ENCODE results near the gene UGT1A9.
"Not testable (repeated sequence)": the region's sequence is repeated elsewhere in the genome, so short reads cannot be mapped to it uniquely, and the experiment has no call there.

The UGT1A9 gene

GRCh38 chr2:233718552-233718951 lies 46.9 kb downstream of the UGT1A9 start, which contains the start of gene UGT1A4:
TSS of gene UGT1A4 (plus strand) at chr2:233718736. CDS start at chr2:233718821, 85 bp downstream.
- H3K9ac ChIP-seq = no peak within 1 kb of the TSS
- no peak within 1 kb of the TSS for H3K27ac ChIP-seq
- H3K9me3 ChIP-seq (replicated peaks in 1 of 11) = peaks cover 0 to 5% (median 0%) of the 10 kb centered on the region in 11 experiments; a peak in 1 of 22 replicates
- H3K4me1 ChIP-seq = no peaks in the 10 kb centered on the region
- no peak within 1 kb of the TSS for H3K4me2 ChIP-seq
- no peaks in the 10 kb centered on the region for H3K27me3 ChIP-seq
- no peak within 1 kb of the TSS for H3K4me3 ChIP-seq
- TF ChIP-seq Cebpa-rat (IDR thresholded peaks at IDR 0.05) = no peak
- H3K36me3 ChIP-seq = no peaks in the 10 kb centered on the region
- no peaks in the 10 kb centered on the region for H4K20me1 ChIP-seq

GRCh38 chr2:233728723-233729301 lies 57.1 kb downstream of the UGT1A9 start, which contains the start of gene UGT1A3:
TSS of gene UGT1A3 (plus strand) at chr2:233729042. CDS start at chr2:233729127, 85 bp downstream.
- Histone ChIP-seq H3K27ac (no peak within 1 kb of the TSS), H3K4me2 (no peak within 1 kb of the TSS), H3K9me3 (replicated peaks in 1 of 11) (peaks cover 0 to 4% (median 0%) of the 10 kb centered on the region in 11 experiments; a peak in 2 of 22 replicates), H3K36me3 (no peaks in the 10 kb centered on the region), H3K4me1 (no peaks in the 10 kb centered on the region), H3K4me3 (no peak within 1 kb of the TSS), H3K9ac (no peak within 1 kb of the TSS), H4K20me1 (no peaks in the 10 kb centered on the region), H3K27me3 (no peaks in the 10 kb centered on the region)
- no peak for TF ChIP-seq Cebpa-rat (IDR thresholded peaks at IDR 0.05)

- not testable (repeated sequence) for H3K4me2 ChIP-seq, H3K36me3 ChIP-seq, H3K9ac ChIP-seq, H3K27me3 ChIP-seq, H4K20me1 ChIP-seq, H3K4me3 ChIP-seq, H3K4me1 ChIP-seq, H3K27ac ChIP-seq
- peaks cover 0 to 14% (median 0%) of the 10 kb centered on the region in 11 experiments; a peak in 5 of 22 replicates for H3K9me3 ChIP-seq (replicated peaks in 1 of 11)
Observed at GRCh38 chr2:233736868-233737653, 65.4 kb downstream of the UGT1A9 start.

- Histone ChIP-seq H4K20me1 (no peaks in the 10 kb centered on the region), H3K27ac (no peak overlapping the region), H3K4me1 (no peaks in the 10 kb centered on the region), H3K9me3 (replicated peaks in 1 of 11) (peaks cover 0 to 14% (median 5%) of the 10 kb centered on the region in 11 experiments; a peak in 7 of 22 replicates), H3K27me3 (no peaks in the 10 kb centered on the region), H3K36me3 (no peaks in the 10 kb centered on the region), H3K4me3 (no peak overlapping the region), H3K9ac (no peak overlapping the region), H3K4me2 (no peak overlapping the region)
- no peak for TF ChIP-seq Cebpa-rat (IDR thresholded peaks at IDR 0.05)
Observed at GRCh38 chr2:233740870-233741269, 69.2 kb downstream of the UGT1A9 start.

GRCh38 chr2:233743464-233744259 lies 72.0 kb downstream of the UGT1A9 start:
- Histone ChIP-seq H3K4me2 (no peak overlapping the region), H3K27me3 (no peaks in the 10 kb centered on the region), H3K27ac (no peak overlapping the region), H3K9ac (no peak overlapping the region), H3K4me3 (no peak overlapping the region), H3K4me1 (no peaks in the 10 kb centered on the region), H4K20me1 (no peaks in the 10 kb centered on the region), H3K9me3 (replicated peaks in 1 of 11) (peaks cover 0 to 9% (median 0%) of the 10 kb centered on the region in 11 experiments; a peak in 5 of 22 replicates), H3K36me3 (no peaks in the 10 kb centered on the region)
- no peak for TF ChIP-seq Cebpa-rat (IDR thresholded peaks at IDR 0.05)

- H3K4me1 ChIP-seq = no peaks in the 10 kb centered on the region
- no peaks in the 10 kb centered on the region for H3K27me3 ChIP-seq
- H3K4me2 ChIP-seq = no peak overlapping the region
- no peak overlapping the region for H3K4me3 ChIP-seq
- no peak overlapping the region for H3K9ac ChIP-seq
- no peak for TF ChIP-seq Cebpa-rat (IDR thresholded peaks at IDR 0.05)
- H4K20me1 ChIP-seq = no peaks in the 10 kb centered on the region
- no peaks in the 10 kb centered on the region for H3K36me3 ChIP-seq
- no peak overlapping the region for H3K27ac ChIP-seq
- peaks cover 2 to 16% (median 10%) of the 10 kb centered on the region in 11 experiments; a peak in 21 of 22 replicates for H3K9me3 ChIP-seq (replicated peaks in 1 of 11)
Observed at GRCh38 chr2:233745073-233745755, 73.5 kb downstream of the UGT1A9 start.

GRCh38 chr2:233745838-233746237 lies 74.1 kb downstream of the UGT1A9 start:
- H3K9me3 ChIP-seq (replicated peaks in 1 of 11) = peaks cover 8 to 22% (median 16%) of the 10 kb centered on the region in 11 experiments
- H4K20me1 ChIP-seq, H3K27ac ChIP-seq, H3K4me1 ChIP-seq, H3K4me2 ChIP-seq, H3K27me3 ChIP-seq, H3K36me3 ChIP-seq, H3K4me3 ChIP-seq, H3K9ac ChIP-seq: not testable (repeated sequence)

- no peaks in the 10 kb centered on the region for H3K4me1 ChIP-seq
- H3K27ac ChIP-seq = no peak overlapping the region
- no peak overlapping the region for H3K4me3 ChIP-seq
- no peaks in the 10 kb centered on the region for H3K27me3 ChIP-seq
- no peak overlapping the region for H3K9ac ChIP-seq
- no peak overlapping the region for H3K4me2 ChIP-seq
- no peaks in the 10 kb centered on the region for H4K20me1 ChIP-seq
- H3K36me3 ChIP-seq = 0 out of 22 replicates have a peak, but pooled peaks cover 0 to 4% (median 0%) of the 10 kb centered on the region in 11 experiments
- peaks cover 16 to 31% (median 24%) of the 10 kb centered on the region in 11 experiments for H3K9me3 ChIP-seq (replicated peaks in 1 of 11)
- TF ChIP-seq Cebpa-rat (IDR thresholded peaks at IDR 0.05) = no peak
Observed at GRCh38 chr2:233746475-233747282, 75.0 kb downstream of the UGT1A9 start.

All from BLaER1 treated with 17β-estradiol and CSF1 and Interleukin-3, amounts not matched to agents 10 nM and 100 nM (cell line).